WTC11 (cell line): ENCODE results near the gene RREB1. TPM values are rescaled to one million over a fixed set of nuclear protein-coding genes. Genes with fewer than 3 reads are reported as not detected.
"Not testable (repeated sequence)": the region's sequence is repeated elsewhere in the genome, so short reads cannot be mapped to it uniquely, and the experiment has no call there.

Source experiments
- ATAC-seq: fragments of 200-7000 bp; cut with Tn5 transposase; 2 replicates; pipeline ENCODE4 v1.10.0; 2021; ENCODE audit warnings: mild to moderate bottlenecking, moderate library complexity
- CTCF ChIA-PET: fragments of 300-600 bp; sonication (Branson Sonifier 250); formaldehyde crosslinking; loops from one replicate; lab custom pipeline; 2021; ENCODE audit warnings: antibody characterized with exemption; lab: Charles Lee
- POLR2A ChIA-PET: fragments of 350-600 bp; sonication (Branson Sonifier 250); formaldehyde crosslinking; loops from one replicate; lab custom pipeline; 2021; ENCODE audit warnings: antibody characterized with exemption; lab: Charles Lee
- DNase-seq: peaks from one replicate; pipeline ENCODE4 v3.0.0; 2021; ENCODE audit warnings: low spot score
- H3K27ac Mint-ChIP-seq: 2 replicates; pipeline ENCODE4 v1.8.0; 2021; ENCODE audit warnings: mixed read lengths
- H3K27me3 Mint-ChIP-seq: 2 replicates; pipeline ENCODE4 v1.8.0; 2021; ENCODE audit warnings: low read depth, mild to moderate bottlenecking, moderate library complexity, mixed read lengths
- H3K36me3 Mint-ChIP-seq: 2 replicates; pipeline ENCODE4 v1.8.0; 2021; ENCODE audit warnings: mixed read lengths
- H3K4me1 Mint-ChIP-seq: 2 replicates; pipeline ENCODE4 v1.8.0; 2022; ENCODE audit warnings: mixed read lengths
- H3K4me3 Mint-ChIP-seq: 2 replicates; pipeline ENCODE4 v1.8.0; 2021; ENCODE audit warnings: mild to moderate bottlenecking, moderate library complexity, mixed read lengths
- H3K9me3 Mint-ChIP-seq: 2 replicates; pipeline ENCODE4 v1.8.0; 2021; ENCODE audit warnings: mixed read lengths
- CREB1 ChIP-seq: sonication (generic); formaldehyde crosslinking; IDR thresholded peaks from 2 replicates; pipeline ENCODE4 v1.8.0; 2023; ENCODE audit warnings: mild to moderate bottlenecking, missing genetic modification reagents
- FOXP1 ChIP-seq: sonication (generic); formaldehyde crosslinking; IDR thresholded peaks from 2 replicates; pipeline ENCODE4 v1.8.0; 2022; ENCODE audit warnings: missing genetic modification reagents, mild to moderate bottlenecking, moderate library complexity, borderline replicate concordance
- JUN ChIP-seq: sonication (generic); formaldehyde crosslinking; IDR thresholded peaks from 2 replicates; pipeline ENCODE4 v1.8.0; 2023; ENCODE audit warnings: mild to moderate bottlenecking, missing genetic modification reagents
- KAT7 ChIP-seq: sonication (generic); formaldehyde crosslinking; IDR thresholded peaks from 2 replicates; pipeline ENCODE4 v1.8.1; 2023; ENCODE audit warnings: missing genetic modification reagents, mild to moderate bottlenecking, borderline replicate concordance
- RELA ChIP-seq: sonication (generic); formaldehyde crosslinking; IDR thresholded peaks from 2 replicates; pipeline ENCODE4 v1.8.1; 2022; ENCODE audit warnings: missing genetic modification reagents, mild to moderate bottlenecking, borderline replicate concordance
- SMAD3 ChIP-seq: sonication (generic); formaldehyde crosslinking; IDR thresholded peaks from 2 replicates; pipeline ENCODE4 v1.8.0; 2022; ENCODE audit warnings: missing genetic modification reagents, mild to moderate bottlenecking, borderline replicate concordance
- SP1 ChIP-seq: sonication (generic); formaldehyde crosslinking; conservative IDR thresholded peaks from 2 replicates; pipeline ENCODE4 v1.8.1; 2022; ENCODE audit warnings: missing genetic modification reagents
- TEAD1 ChIP-seq: sonication (generic); formaldehyde crosslinking; IDR thresholded peaks from 2 replicates; pipeline ENCODE4 v1.8.0; 2022; ENCODE audit warnings: mild to moderate bottlenecking, missing genetic modification reagents
- TEAD4 ChIP-seq: sonication (generic); formaldehyde crosslinking; IDR thresholded peaks from 2 replicates; pipeline ENCODE4 v1.8.0; 2022; ENCODE audit warnings: mild to moderate bottlenecking, missing genetic modification reagents
- TP53 ChIP-seq: sonication (generic); formaldehyde crosslinking; IDR thresholded peaks from 2 replicates; pipeline ENCODE4 v1.8.1; 2023; ENCODE audit warnings: mild to moderate bottlenecking, missing genetic modification reagents
- ZNF121 ChIP-seq: sonication (generic); formaldehyde crosslinking; IDR thresholded peaks from 2 replicates; pipeline ENCODE4 v1.8.0; 2023; ENCODE audit warnings: missing genetic modification reagents
- ZNF317 ChIP-seq: sonication (generic); formaldehyde crosslinking; IDR thresholded peaks from 2 replicates; pipeline ENCODE4 v1.8.1; 2023; ENCODE audit warnings: low read depth, mild to moderate bottlenecking, moderate library complexity, missing genetic modification reagents, borderline replicate concordance
- ZNF425 ChIP-seq: fragments of 250-450 bp; sonication (Bioruptor Pico); conservative IDR thresholded peaks from 2 replicates; pipeline ENCODE4 v1.9.0; 2021; ENCODE audit warnings: mild to moderate bottlenecking
- total RNA-seq: library from RNA; stranded (reverse); gene quantifications from 3 replicates; pipeline ENCODE4 v1.2.3, GENCODE V29; 2021
- TF ChIP-seq, protein P1 (sequence below): sonication (generic); formaldehyde crosslinking; IDR thresholded peaks from 2 replicates; pipeline ENCODE4 v1.8.0; 2022; ENCODE audit warnings: mild to moderate bottlenecking, missing genetic modification reagents
- TF ChIP-seq, protein P2 (sequence below): sonication (generic); formaldehyde crosslinking; IDR thresholded peaks from 2 replicates; pipeline ENCODE4 v1.8.1; 2022; ENCODE audit warnings: mild to moderate bottlenecking, missing genetic modification reagents, moderate library complexity, borderline replicate concordance
- TF ChIP-seq, protein P3 (sequence below): fragments of 250-450 bp; sonication (Bioruptor Pico); IDR thresholded peaks from 2 replicates; pipeline ENCODE4 v2.1.2; 2022; ENCODE audit warnings: mild to moderate bottlenecking, moderate library complexity
- TF ChIP-seq, protein P4 (sequence below): sonication (generic); formaldehyde crosslinking; IDR thresholded peaks from 2 replicates; pipeline ENCODE4 v1.8.1; 2023; ENCODE audit warnings: mild to moderate bottlenecking, missing genetic modification reagents

Gene RREB1
- total RNA-seq, 1 experiment from 2014 or later: 38.5 TPM

GRCh38 chr6:7157307-7157706, 49.5 kb downstream of the RREB1 start:
- POLR2A ChIA-PET, CTCF ChIA-PET, H3K36me3 Mint-ChIP-seq, ATAC-seq, H3K9me3 Mint-ChIP-seq, DNase-seq, H3K27me3 Mint-ChIP-seq, H3K4me3 Mint-ChIP-seq: not testable (repeated sequence)
- Mint-ChIP-seq H3K27ac (peak overlapping the region; percentile 90; the same call in 1 of the 2 replicates), H3K4me1 (peaks cover 83% of the 10 kb centered on the region)
- peak; percentile 95 for TF ChIP-seq ZNF121 (CRISPR knock-in tag)

DNA sequence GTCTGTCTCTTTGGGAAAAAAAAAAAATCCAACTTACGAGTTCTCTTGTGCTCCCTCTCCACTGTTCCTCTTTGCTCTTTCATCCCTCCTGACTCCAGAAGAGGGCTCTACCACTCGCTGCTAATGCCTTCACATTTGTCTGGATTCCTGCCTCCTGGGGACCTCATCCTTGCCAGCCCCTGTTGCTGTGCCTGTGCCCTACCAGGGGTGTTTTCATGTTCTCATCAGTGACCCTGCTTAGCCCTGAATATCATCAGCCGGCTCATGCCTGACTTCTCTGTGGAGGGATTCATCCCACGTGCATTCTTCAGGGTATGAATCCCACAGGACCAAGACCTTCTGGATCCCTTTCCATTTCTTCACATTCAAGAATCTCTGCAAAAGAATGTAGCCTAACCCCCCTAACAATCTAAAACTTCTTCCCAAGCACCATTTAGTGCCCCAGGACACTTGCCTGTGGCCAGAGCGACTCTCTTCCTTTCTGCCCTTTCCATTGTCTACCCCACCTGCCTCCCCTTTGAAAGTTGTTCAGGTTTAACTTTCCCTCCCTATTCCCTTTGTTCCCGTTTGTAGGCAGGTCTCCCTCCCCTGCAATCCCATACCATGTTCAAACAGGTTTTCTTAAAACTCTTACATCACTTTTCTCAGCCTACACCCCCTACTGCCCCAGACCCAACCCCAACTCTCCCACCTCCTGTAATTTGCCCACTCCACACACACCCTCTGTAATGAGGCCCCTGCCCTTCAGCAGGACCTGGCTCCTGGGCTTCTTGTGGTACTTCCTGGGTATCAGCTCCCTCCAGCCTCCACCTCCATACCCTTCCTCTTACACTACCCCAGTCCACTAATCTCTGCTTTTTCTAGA, 50.2 kb downstream of the RREB1 start:
- peaks cover 82% of the 10 kb centered on the region for H3K4me1 Mint-ChIP-seq
- H3K36me3 Mint-ChIP-seq: no peaks in the 10 kb centered on the region
- no peak for TF ChIP-seq TP53 (CRISPR knock-in tag)
- TF ChIP-seq, protein P1, sequence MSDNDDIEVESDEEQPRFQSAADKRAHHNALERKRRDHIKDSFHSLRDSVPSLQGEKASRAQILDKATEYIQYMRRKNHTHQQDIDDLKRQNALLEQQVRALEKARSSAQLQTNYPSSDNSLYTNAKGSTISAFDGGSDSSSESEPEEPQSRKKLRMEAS: 0 out of 2 replicates have a peak, but pooled peaks have one; percentile 23
- ATAC-seq: peak; percentile 52
- H3K27ac Mint-ChIP-seq: peak overlapping the region; percentile 90
- CTCF ChIA-PET: interaction anchor here (1.1 kb wide), 1 partner anchor 89 kb away, joined by 3 read pairs; no protein-coding TSS in a partner anchor
- H3K27me3 Mint-ChIP-seq: no peaks in the 10 kb centered on the region
- POLR2A ChIA-PET: interaction anchor here (0.6 kb wide), 1 partner anchor 41 kb away, joined by 3 read pairs; no protein-coding TSS in a partner anchor
- no peak for DNase-seq
- H3K9me3 Mint-ChIP-seq: no peaks in the 10 kb centered on the region
- no peak overlapping the region; the same call in 1 of the 2 replicates for H3K4me3 Mint-ChIP-seq

DNA sequence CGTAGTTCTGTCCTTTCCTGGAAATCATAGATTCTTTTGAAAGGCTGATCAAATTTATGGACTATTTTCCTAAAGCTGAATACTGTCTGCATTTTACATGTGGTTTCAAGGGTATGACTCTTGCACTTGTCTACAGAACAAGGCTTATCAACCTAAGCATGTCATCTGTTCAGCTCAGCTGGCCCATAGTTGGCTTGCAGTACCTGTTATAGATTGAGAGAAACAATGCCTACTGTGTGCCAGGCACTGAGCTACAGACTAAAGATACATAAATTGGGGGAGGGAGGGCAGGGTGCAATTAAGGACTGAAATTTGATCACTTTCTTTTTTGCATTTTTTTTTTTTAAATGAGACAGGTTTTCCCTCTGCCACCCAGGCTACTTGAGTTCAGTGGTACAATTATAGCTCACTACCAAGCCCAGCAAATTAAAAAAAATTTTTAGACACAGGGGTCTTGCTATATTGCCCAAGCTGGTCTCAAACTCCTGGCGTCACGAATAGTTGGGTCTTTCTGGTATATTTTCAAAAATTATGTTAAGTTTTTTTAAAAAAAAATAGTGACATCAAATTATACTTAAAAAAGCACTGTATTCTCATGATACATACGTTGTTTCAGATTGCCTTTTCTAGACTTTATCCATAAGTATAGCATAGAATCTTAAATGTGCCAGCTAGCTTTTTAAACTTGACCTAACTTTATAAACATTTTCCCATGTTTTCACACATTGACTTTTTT, 52.2 kb downstream of the RREB1 start:
- CTCF ChIA-PET: no interaction called here
- Mint-ChIP-seq H3K9me3 (no peaks in the 10 kb centered on the region), H3K4me3 (no peak overlapping the region), H3K36me3 (no peaks in the 10 kb centered on the region), H3K27ac (no peak overlapping the region), H3K27me3 (no peaks in the 10 kb centered on the region), H3K4me1 (peaks cover 83% of the 10 kb centered on the region)
- TF ChIP-seq, protein P2, sequence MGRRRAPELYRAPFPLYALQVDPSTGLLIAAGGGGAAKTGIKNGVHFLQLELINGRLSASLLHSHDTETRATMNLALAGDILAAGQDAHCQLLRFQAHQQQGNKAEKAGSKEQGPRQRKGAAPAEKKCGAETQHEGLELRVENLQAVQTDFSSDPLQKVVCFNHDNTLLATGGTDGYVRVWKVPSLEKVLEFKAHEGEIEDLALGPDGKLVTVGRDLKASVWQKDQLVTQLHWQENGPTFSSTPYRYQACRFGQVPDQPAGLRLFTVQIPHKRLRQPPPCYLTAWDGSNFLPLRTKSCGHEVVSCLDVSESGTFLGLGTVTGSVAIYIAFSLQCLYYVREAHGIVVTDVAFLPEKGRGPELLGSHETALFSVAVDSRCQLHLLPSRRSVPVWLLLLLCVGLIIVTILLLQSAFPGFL (CRISPR knock-in tag): no peak
- TF ChIP-seq TEAD4 (CRISPR knock-in tag) (no peak), KAT7 (no peak), CREB1 (no peak), ZNF425 (CRISPR knock-in tag) (no peak), FOXP1 (CRISPR knock-in tag) (no peak), SMAD3 (CRISPR knock-in tag) (no peak), TEAD1 (CRISPR knock-in tag) (no peak), ZNF317 (no peak), SP1 (CRISPR knock-in tag) (no peak), JUN (no peak), RELA (no peak)
- TF ChIP-seq, protein P3, sequence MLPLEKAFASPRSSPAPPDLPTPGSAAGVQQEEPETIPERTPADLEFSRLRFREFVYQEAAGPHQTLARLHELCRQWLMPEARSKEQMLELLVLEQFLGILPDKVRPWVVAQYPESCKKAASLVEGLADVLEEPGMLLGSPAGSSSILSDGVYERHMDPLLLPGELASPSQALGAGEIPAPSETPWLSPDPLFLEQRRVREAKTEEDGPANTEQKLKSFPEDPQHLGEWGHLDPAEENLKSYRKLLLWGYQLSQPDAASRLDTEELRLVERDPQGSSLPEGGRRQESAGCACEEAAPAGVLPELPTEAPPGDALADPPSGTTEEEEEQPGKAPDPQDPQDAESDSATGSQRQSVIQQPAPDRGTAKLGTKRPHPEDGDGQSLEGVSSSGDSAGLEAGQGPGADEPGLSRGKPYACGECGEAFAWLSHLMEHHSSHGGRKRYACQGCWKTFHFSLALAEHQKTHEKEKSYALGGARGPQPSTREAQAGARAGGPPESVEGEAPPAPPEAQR (CRISPR knock-in tag): no peak
- TF ChIP-seq, protein P4, sequence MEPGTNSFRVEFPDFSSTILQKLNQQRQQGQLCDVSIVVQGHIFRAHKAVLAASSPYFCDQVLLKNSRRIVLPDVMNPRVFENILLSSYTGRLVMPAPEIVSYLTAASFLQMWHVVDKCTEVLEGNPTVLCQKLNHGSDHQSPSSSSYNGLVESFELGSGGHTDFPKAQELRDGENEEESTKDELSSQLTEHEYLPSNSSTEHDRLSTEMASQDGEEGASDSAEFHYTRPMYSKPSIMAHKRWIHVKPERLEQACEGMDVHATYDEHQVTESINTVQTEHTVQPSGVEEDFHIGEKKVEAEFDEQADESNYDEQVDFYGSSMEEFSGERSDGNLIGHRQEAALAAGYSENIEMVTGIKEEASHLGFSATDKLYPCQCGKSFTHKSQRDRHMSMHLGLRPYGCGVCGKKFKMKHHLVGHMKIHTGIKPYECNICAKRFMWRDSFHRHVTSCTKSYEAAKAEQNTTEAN (CRISPR knock-in tag): no peak
- POLR2A ChIA-PET: interaction anchor here (1.0 kb wide), 1 partner anchor 225 kb away, joined by 3 read pairs; no protein-coding TSS in a partner anchor
- no peak for DNase-seq
- no peak for ATAC-seq
